Measurements from ENCODE around the gene LRRC32.

Gene LRRC32

GRCh38 chr11:76637491-76638269, 32.9 kb downstream of the LRRC32 start:
- no peak for DNase-seq (ENCODE audit: low read depth)
- H3K4me3 ChIP-seq (ENCODE audit: low read depth, low read length), result no peak overlapping the region

- DNase-seq (ENCODE audit: low read depth), result no peak
- no peak overlapping the region for H3K4me3 ChIP-seq (ENCODE audit: low read depth, low read length)
Measured at GRCh38 chr11:76636826-76637460, 33.6 kb downstream of the LRRC32 start.

GRCh38 chr11:76635991-76636738, 34.4 kb downstream of the LRRC32 start:
- H3K4me3 ChIP-seq (ENCODE audit: low read depth, low read length), result no peak overlapping the region
- no peak for DNase-seq (ENCODE audit: low read depth)

- no peak for DNase-seq (ENCODE audit: low read depth)
- no peak overlapping the region for H3K4me3 ChIP-seq (ENCODE audit: low read depth, low read length)
Measured at GRCh38 chr11:76634886-76635285, 35.7 kb downstream of the LRRC32 start.

- DNase-seq (ENCODE audit: low read depth), result no peak
- no peak overlapping the region for H3K4me3 ChIP-seq (ENCODE audit: low read depth, low read length)
Measured at GRCh38 chr11:76632492-76632891, 38.1 kb downstream of the LRRC32 start.

GRCh38 chr11:76631566-76632308, 38.8 kb downstream of the LRRC32 start:
- H3K4me3 ChIP-seq (ENCODE audit: low read depth, low read length), result no peak overlapping the region
- no peak for DNase-seq (ENCODE audit: low read depth)

- no peak overlapping the region for H3K4me3 ChIP-seq (ENCODE audit: low read depth, low read length)
- DNase-seq (ENCODE audit: low read depth), result no peak
Measured at GRCh38 chr11:76630600-76631281, 39.8 kb downstream of the LRRC32 start.

- DNase-seq (ENCODE audit: low read depth), result no peak
- no peak overlapping the region for H3K4me3 ChIP-seq (ENCODE audit: low read depth, low read length)
Measured at GRCh38 chr11:76629853-76630599, 40.5 kb downstream of the LRRC32 start.

GRCh38 chr11:76629116-76629852, 41.3 kb downstream of the LRRC32 start:
- no peak overlapping the region for H3K4me3 ChIP-seq (ENCODE audit: low read depth, low read length)
- no peak for DNase-seq (ENCODE audit: low read depth)

- no peak overlapping the region for H3K4me3 ChIP-seq (ENCODE audit: low read depth, low read length)
- no peak for DNase-seq (ENCODE audit: low read depth)
Measured at GRCh38 chr11:76628408-76628947, 42.1 kb downstream of the LRRC32 start.

- no peak overlapping the region for H3K4me3 ChIP-seq (ENCODE audit: low read depth, low read length)
- DNase-seq (ENCODE audit: low read depth), result no peak
Measured at GRCh38 chr11:76627606-76628005, 42.9 kb downstream of the LRRC32 start.

GRCh38 chr11:76626921-76627401, 43.6 kb downstream of the LRRC32 start:
- no peak for DNase-seq (ENCODE audit: low read depth)
- H3K4me3 ChIP-seq (ENCODE audit: low read depth, low read length), result no peak overlapping the region

GRCh38 chr11:76626266-76626665, 44.3 kb downstream of the LRRC32 start:
- H3K4me3 ChIP-seq (ENCODE audit: low read depth, low read length), result no peak overlapping the region
- DNase-seq (ENCODE audit: low read depth), result no peak

- no peak overlapping the region for H3K4me3 ChIP-seq (ENCODE audit: low read depth, low read length)
- no peak for DNase-seq (ENCODE audit: low read depth)
Measured at GRCh38 chr11:76625472-76626186, 44.9 kb downstream of the LRRC32 start.

GRCh38 chr11:76624500-76625379, 45.8 kb downstream of the LRRC32 start:
- H3K4me3 ChIP-seq (ENCODE audit: low read depth, low read length), result no peak overlapping the region
- no peak for DNase-seq (ENCODE audit: low read depth)

GRCh38 chr11:76623884-76624419, 46.6 kb downstream of the LRRC32 start:
- H3K4me3 ChIP-seq (ENCODE audit: low read depth, low read length), result no peak overlapping the region
- DNase-seq (ENCODE audit: low read depth), result no peak
